Vagina (tissue), 2 donors: ENCODE data around the gene CAPN9.

Experiments
- POLR2A ChIP-seq, 2 donors: fragments of 450-650 bp; IDR thresholded peaks; one replicate each; pipeline ENCODE4 v1.6.1; 2017; ENCODE audit warnings: antibody characterized with exemption in 2 of 2, mild to moderate bottlenecking in 2 of 2, moderate library complexity in 2 of 2
- TF ChIP-seq, protein P1 (sequence below), 3 experiments: fragments of 450-650 bp in 2 of 3; fragments of 200-600 bp in 1 of 3; sonication (generic) in 1 of 3; IDR thresholded peaks; one replicate each; pipeline ENCODE4 v1.5.1; 2017 to 2019; ENCODE audit warnings: antibody characterized with exemption in 3 of 3, mild to moderate bottlenecking in 2 of 3, moderate library complexity in 2 of 3

DNA sequence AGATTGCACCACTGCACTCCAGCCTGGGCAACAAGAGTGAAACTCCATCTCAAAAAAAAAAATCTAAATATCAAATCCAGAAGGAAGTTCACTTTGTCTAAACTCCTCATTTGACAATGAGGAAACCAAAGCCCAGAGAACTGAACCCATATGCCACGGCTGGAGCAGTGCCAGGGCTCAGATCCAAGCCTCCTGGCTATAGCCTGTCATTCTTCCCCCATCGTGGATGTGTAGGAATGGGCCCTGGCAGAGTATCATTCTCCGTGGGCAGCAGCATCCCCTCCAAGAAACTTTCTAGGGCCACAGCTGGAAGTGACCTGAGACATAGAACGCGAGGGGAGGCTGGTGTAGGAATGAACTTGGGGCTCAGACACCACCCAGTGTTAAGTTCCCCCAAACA is 47.2 kb downstream of the CAPN9 start:
- TF ChIP-seq, protein P1, sequence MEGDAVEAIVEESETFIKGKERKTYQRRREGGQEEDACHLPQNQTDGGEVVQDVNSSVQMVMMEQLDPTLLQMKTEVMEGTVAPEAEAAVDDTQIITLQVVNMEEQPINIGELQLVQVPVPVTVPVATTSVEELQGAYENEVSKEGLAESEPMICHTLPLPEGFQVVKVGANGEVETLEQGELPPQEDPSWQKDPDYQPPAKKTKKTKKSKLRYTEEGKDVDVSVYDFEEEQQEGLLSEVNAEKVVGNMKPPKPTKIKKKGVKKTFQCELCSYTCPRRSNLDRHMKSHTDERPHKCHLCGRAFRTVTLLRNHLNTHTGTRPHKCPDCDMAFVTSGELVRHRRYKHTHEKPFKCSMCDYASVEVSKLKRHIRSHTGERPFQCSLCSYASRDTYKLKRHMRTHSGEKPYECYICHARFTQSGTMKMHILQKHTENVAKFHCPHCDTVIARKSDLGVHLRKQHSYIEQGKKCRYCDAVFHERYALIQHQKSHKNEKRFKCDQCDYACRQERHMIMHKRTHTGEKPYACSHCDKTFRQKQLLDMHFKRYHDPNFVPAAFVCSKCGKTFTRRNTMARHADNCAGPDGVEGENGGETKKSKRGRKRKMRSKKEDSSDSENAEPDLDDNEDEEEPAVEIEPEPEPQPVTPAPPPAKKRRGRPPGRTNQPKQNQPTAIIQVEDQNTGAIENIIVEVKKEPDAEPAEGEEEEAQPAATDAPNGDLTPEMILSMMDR (IDR thresholded peaks at IDR 0.05), result no peak
- TF ChIP-seq POLR2A (IDR thresholded peaks at IDR 0.05), result no peak
